GM21367 (cell line): Measurements from ENCODE around the gene PAX2.

Experiments
- ATAC-seq: cut with Tn5 transposase; IDR thresholded peaks from one replicate; pipeline ENCODE4 v1.9.1; 2021; ENCODE audit not compliant: unreplicated experiment

Gene PAX2

GRCh38 chr10:100738055-100738827 lies 7.1 kb upstream of the PAX2 start:
- no peak for ATAC-seq

DNA sequence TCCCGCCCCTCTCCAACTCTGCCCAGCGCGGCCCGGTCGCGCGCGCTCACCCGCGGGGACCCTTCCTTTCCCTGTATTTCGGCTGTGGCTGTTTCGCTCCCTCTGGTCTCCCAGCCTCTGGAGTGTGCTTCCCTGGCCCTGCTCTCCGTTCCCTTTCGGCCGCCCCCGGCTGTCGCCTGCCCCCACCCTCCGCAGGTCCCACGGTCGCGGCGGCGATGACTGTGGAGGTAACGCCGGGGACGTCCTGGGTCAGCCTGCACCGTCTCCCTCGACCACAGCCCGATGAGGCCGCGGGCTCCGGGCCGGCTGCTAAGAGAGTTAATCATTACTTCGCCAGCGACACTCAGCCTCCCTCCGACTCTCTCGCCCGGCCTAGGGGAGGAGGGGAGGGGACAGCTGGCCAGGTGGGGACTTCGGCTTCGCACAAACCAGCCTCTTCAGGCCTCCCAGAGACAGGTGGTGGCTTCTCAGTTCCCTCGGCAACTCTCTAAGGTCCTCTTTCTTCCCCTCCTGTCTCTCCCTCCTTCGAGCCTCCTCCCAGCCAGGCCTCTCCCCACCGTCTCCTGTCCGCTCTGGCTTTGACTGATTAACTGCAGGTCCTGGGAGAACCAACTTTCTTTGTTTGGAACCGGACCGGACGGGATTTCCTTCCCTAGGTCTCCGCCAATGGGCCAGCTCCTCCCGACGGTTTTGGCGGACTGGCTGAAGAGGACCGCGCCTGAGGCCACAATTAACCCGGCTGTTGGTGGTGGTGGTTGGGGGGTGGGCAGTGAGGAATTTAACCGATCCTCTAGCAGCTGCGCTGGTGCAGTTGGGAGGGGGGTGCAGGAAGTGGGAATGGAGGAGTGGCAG lies 5.6 kb upstream of the PAX2 start:
- no peak for ATAC-seq

GRCh38 chr10:100740476-100741377 lies 4.7 kb upstream of the PAX2 start:
- ATAC-seq = no peak

DNA sequence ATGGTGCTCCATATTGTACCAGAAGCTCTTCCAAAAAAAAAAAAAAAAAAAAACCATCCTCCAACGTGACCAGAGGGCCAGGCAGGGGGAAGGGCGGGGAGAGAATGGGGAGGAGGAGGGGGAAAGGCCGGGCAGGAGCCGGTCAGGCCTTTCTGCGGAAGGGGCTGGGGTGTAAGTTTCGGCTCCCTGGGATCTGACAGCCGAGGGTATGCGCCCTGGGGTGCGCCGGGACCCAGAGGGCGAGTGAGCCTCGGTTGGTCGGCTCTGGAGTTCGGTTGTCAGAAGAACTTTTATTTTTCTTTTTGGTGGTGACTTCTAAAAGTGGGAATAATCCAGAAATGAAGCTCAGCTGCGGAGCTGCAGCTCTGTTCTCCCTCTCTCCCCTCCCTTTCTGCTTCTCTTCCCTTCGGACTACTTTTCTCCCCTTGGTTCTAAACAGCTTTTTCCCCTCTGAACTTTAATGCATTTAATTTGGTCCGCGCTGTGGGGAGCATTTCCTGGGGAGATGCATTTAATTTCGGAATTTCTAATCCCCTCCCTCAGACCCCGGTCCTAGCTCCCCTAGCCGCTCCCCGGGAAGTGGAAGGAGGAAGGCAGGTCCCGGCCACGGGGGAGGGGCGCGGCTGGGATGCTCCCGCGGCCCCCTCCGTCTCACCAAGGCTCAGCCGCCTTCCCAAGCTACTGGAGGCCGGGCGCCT lies 3.9 kb upstream of the PAX2 start:
- no peak for ATAC-seq

GRCh38 chr10:100742076-100742771 lies 3.2 kb upstream of the PAX2 start:
- no peak for ATAC-seq

DNA sequence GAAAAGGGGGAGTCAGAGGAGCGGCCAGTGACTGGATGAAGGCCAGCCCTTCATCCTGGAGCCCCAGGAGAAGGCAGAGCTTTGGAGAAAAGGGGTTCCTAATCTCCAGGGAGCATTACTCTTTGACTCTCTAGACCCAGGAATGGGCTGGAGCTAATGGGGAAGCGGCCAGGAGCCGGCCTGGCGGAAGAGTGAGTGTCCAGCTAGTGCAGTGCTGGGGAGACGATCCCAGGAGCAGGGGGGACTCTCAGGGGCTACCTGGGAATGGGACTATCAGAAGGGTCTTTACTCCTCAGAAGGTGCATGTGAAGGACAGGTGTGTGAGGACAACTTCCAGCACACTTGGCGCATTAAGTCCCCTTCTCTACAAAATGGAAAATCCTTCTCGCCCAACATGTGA lies 2.4 kb upstream of the PAX2 start:
- ATAC-seq = no peak

DNA sequence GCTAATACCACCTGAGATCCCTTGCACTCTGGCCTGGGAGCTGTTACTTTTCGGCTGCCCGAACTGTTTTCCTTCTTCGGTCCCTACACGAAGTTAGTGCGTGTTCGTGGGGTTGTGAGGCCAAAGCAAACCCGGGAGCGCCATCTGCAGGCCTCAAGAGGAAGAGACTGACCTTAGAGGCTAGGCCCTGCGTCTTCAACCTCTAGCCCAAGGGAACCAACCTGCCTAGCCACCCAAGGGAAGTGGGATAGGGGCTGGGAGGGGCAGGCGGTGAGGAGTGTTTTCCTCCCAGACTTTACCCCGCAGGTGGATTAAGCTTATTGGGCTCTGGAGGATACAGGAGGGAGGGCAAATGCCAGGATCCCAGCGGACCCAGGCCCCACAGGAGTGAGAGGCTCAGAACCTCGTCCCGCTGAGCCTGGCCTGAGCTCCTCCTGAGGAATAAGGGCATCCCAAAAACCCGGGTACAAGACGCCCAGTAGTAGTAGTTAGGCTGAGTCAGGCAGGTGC lies 1.7 kb upstream of the PAX2 start:
- ATAC-seq = no peak

- no peak for ATAC-seq
These were observed 1.0 kb upstream of the PAX2 start for GRCh38 chr10:100744136-100744986.

DNA sequence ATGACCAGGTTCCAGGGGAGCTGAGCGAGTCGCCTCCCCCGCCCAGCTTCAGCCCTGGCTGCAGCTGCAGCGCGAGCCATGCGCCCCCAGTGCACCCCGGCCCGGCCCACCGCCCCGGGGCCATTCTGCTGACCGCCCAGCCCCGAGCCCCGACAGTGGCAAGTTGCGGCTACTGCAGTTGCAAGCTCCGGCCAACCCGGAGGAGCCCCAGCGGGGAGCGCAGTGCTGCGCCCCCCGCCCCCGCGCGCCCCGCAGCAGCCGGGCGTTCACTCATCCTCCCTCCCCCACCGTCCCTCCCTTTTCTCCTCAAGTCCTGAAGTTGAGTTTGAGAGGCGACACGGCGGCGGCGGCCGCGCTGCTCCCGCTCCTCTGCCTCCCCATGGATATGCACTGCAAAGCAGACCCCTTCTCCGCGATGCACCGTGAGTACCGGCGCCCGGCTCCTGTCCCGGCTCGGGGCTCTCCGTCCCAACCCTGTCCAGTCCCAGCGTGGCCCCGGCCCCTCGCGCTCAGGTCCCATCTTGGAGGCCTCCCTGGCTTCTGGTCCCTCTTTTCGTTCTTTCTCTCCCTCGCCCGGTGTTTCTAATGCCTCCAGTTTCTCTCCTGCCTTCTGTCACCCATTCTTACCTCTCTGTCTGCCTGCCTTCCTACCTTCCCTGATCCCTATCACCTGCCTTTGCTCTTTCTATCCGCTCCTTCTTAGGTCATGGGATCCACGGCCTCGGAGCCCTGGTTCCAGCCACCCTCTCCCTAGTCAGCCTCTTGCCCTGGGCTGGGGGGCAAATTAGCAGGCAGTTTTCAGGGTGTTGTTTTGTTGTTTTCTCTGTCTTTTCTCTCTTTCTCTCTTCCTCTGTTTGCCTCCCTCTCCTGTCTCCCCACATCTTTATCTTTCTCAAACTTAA lies 751 bp downstream of the PAX2 start:
- no peak for ATAC-seq

GRCh38 chr10:100746784-100747455 lies 1.5 kb downstream of the PAX2 start:
- no peak for ATAC-seq

- no peak for ATAC-seq
These were observed 2.3 kb downstream of the PAX2 start for GRCh38 chr10:100747456-100748230.

GRCh38 chr10:100748231-100749058 lies 3.1 kb downstream of the PAX2 start:
- ATAC-seq = no peak

GRCh38 chr10:100749059-100749308 lies 3.6 kb downstream of the PAX2 start:
- no peak for ATAC-seq

DNA sequence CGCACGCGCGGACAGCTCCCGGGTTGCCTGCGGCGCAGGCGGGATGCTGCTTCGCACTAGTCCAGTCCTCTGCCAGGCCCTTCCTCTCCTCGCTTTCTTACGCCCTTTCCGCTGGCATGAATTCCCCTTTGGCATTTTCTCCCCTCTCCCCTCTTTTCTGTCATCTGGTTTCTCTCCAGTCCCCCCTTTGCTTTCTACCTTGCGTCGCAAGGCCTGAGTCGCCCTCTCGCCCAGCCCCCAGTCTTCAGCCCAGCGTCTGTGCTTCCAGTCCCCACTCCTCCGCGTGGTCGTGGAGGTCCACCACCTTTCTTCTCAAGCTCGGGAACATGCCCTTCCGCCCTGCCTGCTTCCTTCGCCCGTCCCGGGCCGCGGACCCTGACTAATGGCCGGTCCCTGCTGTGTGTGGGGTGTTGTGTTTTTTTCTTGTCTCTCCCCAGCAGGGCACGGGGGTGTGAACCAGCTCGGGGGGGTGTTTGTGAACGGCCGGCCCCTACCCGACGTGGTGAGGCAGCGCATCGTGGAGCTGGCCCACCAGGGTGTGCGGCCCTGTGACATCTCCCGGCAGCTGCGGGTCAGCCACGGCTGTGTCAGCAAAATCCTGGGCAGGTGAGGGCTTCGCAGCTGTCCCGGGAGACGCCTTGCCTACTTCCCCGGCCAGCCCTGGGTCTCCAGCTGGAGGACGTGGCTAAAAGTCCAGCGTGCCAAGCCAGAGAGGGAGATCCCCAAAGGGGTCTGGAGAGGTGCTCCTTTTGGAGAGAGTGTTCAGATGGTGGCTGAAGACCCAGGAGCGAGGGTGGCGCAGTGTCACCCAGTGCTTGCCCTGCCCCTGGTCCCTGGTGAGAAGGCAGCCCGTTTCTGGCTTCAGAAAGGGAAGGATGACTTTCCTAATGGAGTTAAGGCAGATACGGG lies 4.2 kb downstream of the PAX2 start:
- ATAC-seq = no peak
